Colonic mucosa (tissue), 4 donors: ENCODE data around the gene PUS7L. TPM values are rescaled to one million over a fixed set of nuclear protein-coding genes. Genes with fewer than 3 reads are reported as not detected.
"Not testable (repeated sequence)": the region's sequence is repeated elsewhere in the genome, so short reads cannot be mapped to it uniquely, and the experiment has no call there.

Experiments
- DNase-seq: peaks from one replicate; pipeline ENCODE4 v3.0.0-alpha.2; 2020
- H3K27ac ChIP-seq: fragments of 200-600 bp; one replicate; pipeline ENCODE4 v1.8.0; 2021
- H3K27me3 ChIP-seq: fragments of 200-600 bp; one replicate; pipeline ENCODE4 v1.8.0; 2021
- H3K36me3 ChIP-seq: fragments of 200-600 bp; one replicate; pipeline ENCODE4 v1.8.0; 2021
- H3K4me1 ChIP-seq: fragments of 200-600 bp; one replicate; pipeline ENCODE4 v1.8.0; 2021; ENCODE audit warnings: mild to moderate bottlenecking
- H3K4me3 ChIP-seq: fragments of 200-600 bp; one replicate; pipeline ENCODE4 v1.8.0; 2021
- H3K9ac ChIP-seq, 2 donors: one replicate each; pipeline ENCODE4 v1.7.0; 2013; ENCODE audit warnings: control low read depth in 2 of 2, low read depth in 2 of 2, low read length in 2 of 2
- H3K9me3 ChIP-seq: fragments of 200-600 bp; one replicate; pipeline ENCODE4 v1.8.0; 2021
- intact Hi-C: fragments of 100-400 bp; cut with DNase I; formaldehyde crosslinking; loops from one replicate; pipeline ENCODE4 v1.14.1; 2022
- total RNA-seq, 2 donors: library from RNA; stranded (reverse); fragmentation: NEBNext Ultra II Directional in 1 of 2; extraction: Animal tissue kit (Norgen Biotek cat#: 25700) in 1 of 2; gene quantifications; one replicate each; pipeline ENCODE4 v1.2.1, GENCODE V29; 2021
- TF ChIP-seq, protein P1 (sequence below): fragments of 200-600 bp; IDR thresholded peaks from one replicate; pipeline ENCODE4 v1.8.0; 2022; ENCODE audit warnings: antibody characterized with exemption, mild to moderate bottlenecking
- donor health status: healthy.
- donor health status: DM: no; HTN: no; CAD: no.
- donor health status: DM: no; HTN: no; CAD: no.

PUS7L gene
- total RNA-seq, 2 donors from 2014 or later, result 10.3 to 12.9 TPM

GRCh38 chr12:43758247-43758727, 303 bp downstream of the PUS7L start:
- peaks cover 7% of the 10 kb centered on the region for H3K4me1 ChIP-seq
- peak overlapping the region; percentile 53 for H3K4me3 ChIP-seq
- H3K36me3 ChIP-seq, result peaks cover 3% of the 10 kb centered on the region
- H3K27ac ChIP-seq, result no peak overlapping the region
- H3K9ac ChIP-seq, result peak overlapping the region; percentile 73 to 94
- no peaks in the 10 kb centered on the region for H3K9me3 ChIP-seq
- TF ChIP-seq, protein P1, sequence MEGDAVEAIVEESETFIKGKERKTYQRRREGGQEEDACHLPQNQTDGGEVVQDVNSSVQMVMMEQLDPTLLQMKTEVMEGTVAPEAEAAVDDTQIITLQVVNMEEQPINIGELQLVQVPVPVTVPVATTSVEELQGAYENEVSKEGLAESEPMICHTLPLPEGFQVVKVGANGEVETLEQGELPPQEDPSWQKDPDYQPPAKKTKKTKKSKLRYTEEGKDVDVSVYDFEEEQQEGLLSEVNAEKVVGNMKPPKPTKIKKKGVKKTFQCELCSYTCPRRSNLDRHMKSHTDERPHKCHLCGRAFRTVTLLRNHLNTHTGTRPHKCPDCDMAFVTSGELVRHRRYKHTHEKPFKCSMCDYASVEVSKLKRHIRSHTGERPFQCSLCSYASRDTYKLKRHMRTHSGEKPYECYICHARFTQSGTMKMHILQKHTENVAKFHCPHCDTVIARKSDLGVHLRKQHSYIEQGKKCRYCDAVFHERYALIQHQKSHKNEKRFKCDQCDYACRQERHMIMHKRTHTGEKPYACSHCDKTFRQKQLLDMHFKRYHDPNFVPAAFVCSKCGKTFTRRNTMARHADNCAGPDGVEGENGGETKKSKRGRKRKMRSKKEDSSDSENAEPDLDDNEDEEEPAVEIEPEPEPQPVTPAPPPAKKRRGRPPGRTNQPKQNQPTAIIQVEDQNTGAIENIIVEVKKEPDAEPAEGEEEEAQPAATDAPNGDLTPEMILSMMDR, result no peak
- intact Hi-C loops, result no loop called here
- no peaks in the 10 kb centered on the region for H3K27me3 ChIP-seq
- peak; percentile 62 for DNase-seq

GRCh38 chr12:43754015-43754414, 4.6 kb downstream of the PUS7L start:
- Histone ChIP-seq H3K4me3 (no peak overlapping the region), H3K4me1 (no peaks in the 10 kb centered on the region), H3K9me3 (no peaks in the 10 kb centered on the region), H3K9ac (no peak overlapping the region), H3K27ac (no peak overlapping the region), H3K36me3 (peaks cover 3% of the 10 kb centered on the region), H3K27me3 (no peaks in the 10 kb centered on the region)
- TF ChIP-seq, protein P1, result no peak
- DNase-seq, result no peak
- intact Hi-C loops, result no loop called here

DNA sequence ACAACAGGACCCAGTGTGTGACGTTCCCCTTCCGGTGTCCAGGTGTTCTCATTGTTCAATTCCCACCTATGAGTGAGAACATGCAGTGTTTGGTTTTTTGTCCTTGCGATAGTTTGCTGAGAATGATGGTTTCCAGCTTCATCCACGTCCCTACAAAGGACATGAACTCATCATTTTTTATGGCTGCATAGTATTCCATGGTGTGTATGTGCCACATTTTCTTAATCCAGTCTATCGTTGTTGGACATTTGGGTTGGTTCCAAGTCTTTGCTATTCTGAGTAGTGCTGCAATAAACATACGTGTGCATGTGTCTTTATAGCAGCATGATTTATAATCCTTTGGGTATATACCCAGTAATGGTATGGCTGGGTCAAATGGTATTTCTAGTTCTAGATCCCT, 7.2 kb downstream of the PUS7L start:
- H3K4me3 ChIP-seq, intact Hi-C loops, H3K27ac ChIP-seq, H3K9ac ChIP-seq, H3K4me1 ChIP-seq, H3K36me3 ChIP-seq, H3K9me3 ChIP-seq, DNase-seq, H3K27me3 ChIP-seq: not testable (repeated sequence)

- TF ChIP-seq, protein P1, result no peak
- intact Hi-C loops, result no loop called here
- no peak for DNase-seq
These were observed 7.8 kb downstream of the PUS7L start for GRCh38 chr12:43750814-43751213.

DNA sequence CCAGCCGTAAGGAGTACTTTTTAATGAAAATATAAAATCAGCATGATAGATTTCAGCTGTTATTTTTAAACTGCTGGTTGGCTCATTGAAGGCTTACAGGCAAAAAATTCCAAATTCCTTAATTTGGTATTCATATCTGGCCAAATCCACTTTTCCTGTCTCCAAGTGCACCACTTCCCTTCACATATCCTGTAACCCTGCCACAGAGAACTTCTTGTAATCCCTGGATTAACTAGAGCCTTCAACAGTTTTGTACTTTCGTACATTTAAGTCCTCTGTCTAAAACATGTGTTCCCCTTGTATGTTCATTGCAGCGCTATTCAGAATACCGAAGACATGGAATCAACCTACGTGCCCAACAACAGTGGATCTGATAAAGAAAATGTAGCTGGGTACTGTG, 9.6 kb downstream of the PUS7L start:
- H3K27me3 ChIP-seq, result no peaks in the 10 kb centered on the region
- no peaks in the 10 kb centered on the region for H3K9me3 ChIP-seq
- intact Hi-C loops, result no loop called here
- DNase-seq, result no peak
- no peak overlapping the region for H3K27ac ChIP-seq
- no peaks in the 10 kb centered on the region for H3K36me3 ChIP-seq
- no peak overlapping the region for H3K9ac ChIP-seq
- H3K4me3 ChIP-seq, result no peak overlapping the region
- TF ChIP-seq, protein P1, result no peak
- no peaks in the 10 kb centered on the region for H3K4me1 ChIP-seq

More at GRCh38 chr12:43750814-43751213, 7.8 kb downstream of the PUS7L start:
- Histone ChIP-seq H3K27me3 (no peaks in the 10 kb centered on the region), H3K27ac (no peak overlapping the region), H3K9me3 (no peaks in the 10 kb centered on the region), H3K4me1 (no peaks in the 10 kb centered on the region), H3K36me3 (peaks cover 3% of the 10 kb centered on the region), H3K4me3 (no peak overlapping the region), H3K9ac (no peak overlapping the region)

- TF ChIP-seq, protein P1, result no peak
- H3K4me1 ChIP-seq, result no peaks in the 10 kb centered on the region
- intact Hi-C loops, result no loop called here
- H3K27me3 ChIP-seq, result no peaks in the 10 kb centered on the region
- no peak overlapping the region for H3K9ac ChIP-seq
- no peak overlapping the region for H3K4me3 ChIP-seq
- no peak for DNase-seq
- no peaks in the 10 kb centered on the region for H3K36me3 ChIP-seq
- H3K27ac ChIP-seq, result no peak overlapping the region
- H3K9me3 ChIP-seq, result no peaks in the 10 kb centered on the region
These were observed 13.8 kb downstream of the PUS7L start for GRCh38 chr12:43744826-43745225.
